HG03175 (cell line): Measurements from ENCODE around the gene TRIM2.

Experiments
- ATAC-seq: cut with Tn5 transposase; IDR thresholded peaks from one replicate; pipeline ENCODE4 v1.9.1; 2021; ENCODE audit warnings: mild to moderate bottlenecking, moderate library complexity; ENCODE audit not compliant: unreplicated experiment

The TRIM2 gene

DNA sequence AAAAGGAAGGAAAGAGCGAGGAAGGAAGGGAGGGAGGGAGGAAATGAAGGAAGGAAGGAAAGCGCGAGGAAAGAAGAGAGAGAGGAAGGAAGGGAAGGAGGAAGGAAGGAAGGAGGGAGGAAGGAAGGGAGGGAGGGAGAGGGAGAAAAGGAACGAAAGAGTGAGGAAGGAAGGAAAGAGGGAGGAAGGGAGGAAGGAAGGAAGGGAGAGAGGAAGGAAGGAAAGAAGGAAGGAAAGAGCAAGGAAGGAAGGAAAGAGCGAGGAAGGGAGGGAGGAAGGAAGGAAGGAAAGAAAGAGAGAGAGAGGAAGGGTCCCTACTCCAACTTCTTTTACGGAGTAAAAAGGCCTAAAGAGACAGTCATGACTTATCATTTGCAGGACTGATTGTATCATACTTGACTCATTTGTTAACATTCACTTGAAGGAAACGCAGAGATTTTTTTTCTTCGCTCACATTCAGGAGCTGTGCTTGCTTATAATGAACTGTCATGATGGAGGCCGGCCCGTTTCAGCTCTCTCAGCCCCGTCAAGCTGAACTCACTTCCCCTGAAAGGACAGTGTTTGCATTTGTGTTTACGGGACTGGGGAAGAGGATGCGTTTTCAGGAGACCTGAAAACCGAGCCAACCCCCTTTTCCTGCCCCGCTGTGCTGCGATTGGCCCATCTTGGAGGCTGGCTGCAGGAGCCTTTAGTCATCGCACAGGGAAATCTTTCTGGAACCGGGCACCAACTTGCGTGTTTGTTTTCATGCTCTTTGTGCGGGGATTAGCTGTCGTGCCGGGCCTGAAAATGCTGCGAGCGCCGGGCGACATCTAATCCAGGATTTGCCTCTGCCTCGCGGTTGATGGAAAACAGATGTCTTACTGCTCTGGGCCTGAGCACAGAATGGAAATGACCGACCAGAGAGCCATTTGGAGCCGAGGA, 17.8 kb downstream of the TRIM2 start:
- peak; percentile 24 for ATAC-seq

GRCh38 chr4:153222707-153223426, 18.6 kb downstream of the TRIM2 start:
- ATAC-seq, result peak; percentile 67

DNA sequence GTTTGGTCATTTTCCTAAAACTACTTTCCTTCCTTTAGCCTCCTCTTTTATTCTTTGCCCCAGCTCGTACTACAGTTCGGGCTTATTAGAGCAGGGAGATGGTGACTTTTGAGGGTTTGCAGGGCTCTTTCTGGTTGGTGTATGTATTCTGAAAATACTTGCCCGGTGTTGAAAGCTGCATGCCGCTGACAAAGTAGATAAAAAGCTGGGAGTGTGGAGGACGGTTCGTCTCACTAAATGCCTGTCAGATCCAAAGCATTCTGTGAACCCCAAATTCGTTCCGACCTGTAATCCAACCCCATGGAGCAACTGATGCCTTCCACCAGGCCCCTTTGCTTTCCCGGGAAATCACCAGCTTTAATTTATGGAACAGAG, 19.2 kb downstream of the TRIM2 start:
- no peak for ATAC-seq

DNA sequence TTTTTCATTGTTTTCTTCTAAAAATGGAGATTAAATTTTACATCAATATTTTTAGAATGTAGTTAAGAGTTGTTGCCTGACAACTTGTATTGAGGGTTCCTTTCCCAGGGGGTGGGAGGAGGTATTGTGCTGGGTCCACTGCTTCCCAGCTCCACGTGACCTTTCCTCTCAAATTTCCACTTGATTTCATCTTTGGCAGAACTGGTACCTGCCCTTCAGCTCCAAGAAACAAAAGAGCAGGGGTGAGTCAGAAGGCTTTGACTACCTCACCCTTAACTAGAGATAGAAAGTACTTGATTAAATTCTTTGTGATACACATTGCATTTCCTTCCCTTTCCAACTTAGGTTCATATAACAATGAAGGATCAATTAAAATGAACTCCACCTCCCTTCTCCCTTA, 19.7 kb downstream of the TRIM2 start:
- ATAC-seq, result no peak

DNA sequence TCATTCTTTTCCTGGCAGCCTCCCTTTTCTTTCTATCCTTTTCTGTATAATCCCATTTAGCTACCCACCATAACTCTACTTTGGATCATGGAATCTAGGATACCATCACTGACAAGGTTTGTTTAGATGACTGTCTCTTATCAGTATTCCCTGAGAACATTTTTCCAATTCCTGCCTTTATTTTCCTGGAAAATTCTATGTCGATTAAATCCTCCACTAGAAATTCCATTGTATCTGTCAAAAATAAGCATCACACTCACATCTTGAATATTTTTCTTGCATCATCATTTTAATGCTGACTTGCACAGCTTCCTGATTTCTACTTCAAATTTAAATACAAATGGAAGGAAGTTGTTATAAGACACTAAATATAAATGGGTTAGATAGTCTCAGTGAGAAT, 20.2 kb downstream of the TRIM2 start:
- ATAC-seq, result no peak

DNA sequence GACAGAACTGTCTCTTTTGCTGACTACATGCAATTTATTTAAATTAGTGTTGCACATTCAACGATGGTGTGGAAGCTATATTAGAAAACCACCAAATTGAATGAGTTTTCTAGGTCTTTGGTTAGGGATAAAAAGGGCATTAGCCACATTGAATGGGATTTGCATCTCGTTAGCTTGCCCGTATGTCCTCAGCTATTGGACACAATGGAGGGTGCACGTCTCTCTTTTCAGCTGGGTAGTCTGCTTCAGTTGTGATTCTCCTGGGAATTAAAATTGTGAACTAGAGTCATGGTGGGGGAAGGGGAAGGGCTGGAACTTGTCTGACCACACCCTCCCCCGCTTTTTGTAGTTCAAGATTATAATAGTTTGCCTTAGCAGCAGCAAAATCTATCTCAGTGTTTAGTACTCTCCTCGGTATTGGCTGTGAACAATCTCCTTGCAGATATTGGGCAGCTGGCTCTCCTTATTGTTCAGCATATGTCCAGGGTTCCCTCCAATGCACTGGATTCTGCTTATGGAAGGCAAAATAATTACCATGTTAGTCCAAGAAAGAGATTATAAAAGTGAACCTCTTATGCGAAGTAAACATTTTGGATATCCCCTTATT, 23.3 kb downstream of the TRIM2 start:
- no peak for ATAC-seq

- no peak for ATAC-seq
Measured at GRCh38 chr4:153228512-153229140, 24.4 kb downstream of the TRIM2 start.

DNA sequence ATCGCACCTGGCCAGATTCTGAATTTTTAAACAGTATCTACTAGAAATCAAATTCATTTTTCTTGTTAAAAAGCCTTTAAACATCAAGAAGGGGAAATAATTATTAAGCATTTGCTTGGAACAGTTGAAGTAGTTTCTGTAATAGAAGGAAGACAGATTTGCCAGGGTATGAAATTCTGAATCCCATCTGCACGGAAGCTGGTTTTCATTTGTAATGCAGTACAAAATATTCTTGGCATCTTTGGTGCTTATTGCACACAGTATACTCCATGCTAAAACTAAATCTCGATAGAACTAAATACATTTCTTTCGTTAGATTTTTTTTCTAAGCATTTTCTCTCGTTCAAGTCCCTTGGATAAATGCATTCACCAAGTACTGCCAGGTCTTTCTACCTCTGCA, 25.3 kb downstream of the TRIM2 start:
- no peak for ATAC-seq

DNA sequence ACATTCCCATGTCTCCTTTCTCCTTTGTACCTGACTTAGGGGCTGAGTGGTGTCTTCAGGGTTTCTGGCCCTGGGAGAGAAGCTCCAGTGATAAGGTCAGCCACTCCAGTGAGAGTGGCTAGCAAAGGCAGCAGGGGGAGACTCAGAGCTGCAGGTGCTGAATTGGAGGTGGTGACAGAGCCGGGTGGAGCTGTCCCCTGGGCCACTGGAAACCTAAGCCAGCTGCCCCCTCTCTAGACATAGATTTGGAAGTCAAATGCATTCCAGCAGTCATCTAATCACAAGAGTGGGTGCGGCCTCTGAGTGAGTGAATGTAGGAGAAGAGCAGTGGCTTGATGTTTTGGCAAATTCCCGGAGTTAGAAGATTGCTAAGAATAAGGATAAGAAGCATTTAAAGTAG, 28.5 kb downstream of the TRIM2 start:
- ATAC-seq, result no peak

GRCh38 chr4:153233761-153234371, 29.6 kb downstream of the TRIM2 start:
- ATAC-seq, result no peak

- no peak for ATAC-seq
Measured at GRCh38 chr4:153234885-153235284, 30.6 kb downstream of the TRIM2 start.

DNA sequence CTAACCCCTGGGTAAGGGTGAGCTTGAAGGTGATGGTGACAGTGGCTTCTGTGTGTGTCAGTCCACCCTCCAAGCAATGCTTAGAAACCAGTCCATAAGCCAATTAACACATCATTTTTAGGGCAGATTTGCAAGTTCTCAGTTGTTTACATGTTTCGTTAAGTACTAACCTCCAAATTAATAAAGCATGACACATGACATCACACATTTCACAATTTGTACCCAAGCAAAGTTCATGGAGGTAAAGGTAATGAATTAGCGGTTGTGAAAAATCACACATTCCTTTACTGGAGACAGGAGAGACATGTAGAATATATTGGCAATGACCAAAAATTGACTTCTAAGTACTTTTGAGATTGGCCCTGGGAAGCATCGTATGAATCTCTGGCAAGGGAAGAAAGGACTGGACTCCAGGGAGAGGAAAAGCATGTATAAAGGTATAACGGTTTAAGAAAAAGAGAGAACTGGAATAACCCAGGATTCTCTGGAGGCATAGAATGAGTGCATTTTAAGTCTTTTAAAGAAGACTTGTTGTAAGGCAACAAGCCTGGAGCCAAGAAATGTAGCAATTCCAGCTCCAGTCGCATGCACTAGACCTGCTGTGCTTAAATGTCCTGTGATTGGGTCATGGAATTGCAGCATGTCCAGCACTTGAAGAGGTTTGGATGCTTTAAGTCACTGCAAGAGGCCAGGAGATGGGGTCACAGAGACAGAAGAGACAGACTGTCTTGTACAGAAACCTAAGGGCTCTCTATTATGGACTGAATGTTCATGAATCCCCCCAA, 34.1 kb downstream of the TRIM2 start:
- ATAC-seq, result no peak

- no peak for ATAC-seq
Measured at GRCh38 chr4:153239409-153239808, 35.2 kb downstream of the TRIM2 start.

DNA sequence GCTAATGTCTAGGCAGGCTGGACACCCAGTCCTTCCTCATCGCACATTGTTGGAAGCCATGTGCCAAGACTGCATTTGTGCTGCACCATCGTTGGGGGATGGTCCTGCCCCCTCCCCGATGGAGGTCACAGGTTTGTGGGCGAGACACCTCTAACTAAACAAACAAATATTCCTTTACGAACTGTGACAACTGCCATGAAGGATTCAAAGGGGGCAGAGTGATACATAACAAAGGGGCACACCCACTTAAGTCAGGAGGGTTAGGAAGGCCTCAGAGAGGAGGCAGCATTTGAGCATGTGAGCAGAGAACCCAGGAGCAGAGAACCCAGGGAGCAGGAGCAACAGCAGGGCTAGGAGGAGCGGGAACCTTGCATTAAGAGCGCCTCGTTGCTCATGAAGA, 37.1 kb downstream of the TRIM2 start:
- ATAC-seq, result no peak

DNA sequence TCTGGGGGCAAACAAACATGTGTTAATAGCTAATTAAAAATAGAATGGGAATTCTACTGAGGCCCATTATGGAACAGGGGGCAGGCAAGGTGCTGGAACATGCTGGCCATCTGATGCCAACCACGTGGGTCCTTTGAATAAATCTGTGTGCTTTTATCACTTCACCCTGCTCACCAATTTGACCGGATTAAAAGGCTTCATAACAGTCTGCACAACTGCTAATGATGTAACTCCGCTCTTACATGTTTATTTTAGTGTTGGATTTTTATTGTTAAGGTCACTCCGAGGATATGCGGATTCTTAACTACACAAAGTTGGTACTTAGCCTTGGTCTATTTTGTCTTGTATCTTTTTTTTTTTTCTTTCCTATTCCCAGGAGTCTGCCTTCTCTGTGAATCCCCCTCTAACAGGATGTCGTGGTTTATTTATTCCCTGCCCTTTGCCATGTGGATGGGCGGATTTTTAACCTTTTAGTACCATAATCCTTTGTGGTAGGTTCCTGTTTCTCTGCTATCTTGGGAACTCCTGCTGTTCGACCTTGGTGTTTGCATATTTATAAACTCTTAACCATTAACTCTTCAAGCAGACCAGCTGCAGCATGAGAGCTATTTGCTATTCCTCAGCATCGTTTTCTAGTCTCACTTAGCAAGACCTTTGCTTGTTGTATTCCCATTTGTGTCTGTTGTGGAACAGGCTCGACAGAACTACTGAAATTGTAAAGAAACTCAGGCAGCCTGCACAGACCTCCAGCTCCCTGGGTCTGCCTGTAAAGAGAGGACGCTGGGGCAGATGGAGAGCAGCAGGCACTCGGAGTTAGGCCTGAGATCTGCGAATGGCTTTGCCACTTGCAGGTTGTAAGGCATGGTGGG, 38.0 kb downstream of the TRIM2 start:
- no peak for ATAC-seq

- ATAC-seq, result no peak
Measured at GRCh38 chr4:153242839-153243324, 38.6 kb downstream of the TRIM2 start.

DNA sequence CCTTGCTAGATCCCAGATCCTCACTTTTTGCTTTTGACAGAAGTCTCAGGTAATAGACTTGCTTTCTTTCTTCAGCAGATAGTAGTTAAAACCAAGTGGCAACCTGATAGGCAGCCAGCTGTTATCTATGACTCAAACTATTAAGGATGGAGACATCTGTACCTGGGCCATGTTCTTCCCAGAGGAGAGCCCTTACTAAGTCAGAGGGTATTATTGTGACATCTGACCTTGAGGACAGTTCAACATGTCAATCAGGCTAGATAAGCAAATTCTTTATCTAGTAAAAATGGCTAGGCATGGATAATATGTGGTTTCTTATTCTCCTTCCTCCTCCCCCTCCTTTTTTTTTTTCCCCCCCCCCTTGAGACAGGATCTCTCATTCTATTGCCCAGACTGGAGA, 39.2 kb downstream of the TRIM2 start:
- no peak for ATAC-seq

- ATAC-seq, result no peak
Measured at GRCh38 chr4:153244969-153245368, 40.7 kb downstream of the TRIM2 start.

GRCh38 chr4:153245775-153246174, 41.5 kb downstream of the TRIM2 start:
- no peak for ATAC-seq
